OCI-LY7 (cell line): ENCODE data around the gene CDHR2.

Experiments used
- CTCF ChIP-seq: fragments of 200-600 bp; sonication (generic); conservative IDR thresholded peaks from 2 replicates; pipeline ENCODE4 v1.5.1; 2014; ENCODE audit warnings: mild to moderate bottlenecking, antibody characterized with exemption, low read length, moderate library complexity, mixed read lengths
- EZH2phosphoT487 ChIP-seq: fragments of 200-600 bp; sonication (generic); IDR thresholded peaks from 2 replicates; pipeline ENCODE4 v1.6.1; 2018; ENCODE audit warnings: low read depth, borderline replicate concordance, mild to moderate bottlenecking, mixed run types, antibody characterized with exemption, low read length, moderate library complexity, mixed read lengths

- TF ChIP-seq CTCF = no peak
- no peak for TF ChIP-seq EZH2phosphoT487
Observed at GRCh38 chr5:176529116-176529740, 19.9 kb upstream of the CDHR2 start.
